ENCODE results near the gene HLTF. TPM values are rescaled to one million over a fixed set of nuclear protein-coding genes. Genes with fewer than 3 reads are reported as not detected.

Gene HLTF
- total RNA-seq, 1 donor from 2014 or later: 48.4 TPM

GRCh38 chr3:149044339-149045083 lies 41.8 kb downstream of the HLTF start:
- no peak overlapping the region for H3K27ac Mint-ChIP-seq
- H3K27me3 Mint-ChIP-seq (ENCODE audit: low read depth): no peaks in the 10 kb centered on the region
- H3K9me3 Mint-ChIP-seq: no peaks in the 10 kb centered on the region
- no peak for DNase-seq (ENCODE audit: low spot score in 2 of 2, unreplicated experiment in 2 of 2)
- H3K4me3 Mint-ChIP-seq: no peak overlapping the region
- peaks cover 5% of the 10 kb centered on the region for H3K4me1 Mint-ChIP-seq
- peaks cover 36% of the 10 kb centered on the region for H3K36me3 Mint-ChIP-seq
- TF ChIP-seq CTCF (IDR thresholded peaks at IDR 0.05; ENCODE audit: unreplicated experiment): no peak

- TF ChIP-seq CTCF (IDR thresholded peaks at IDR 0.05; ENCODE audit: unreplicated experiment): no peak
- no peaks in the 10 kb centered on the region for H3K9me3 Mint-ChIP-seq
- no peaks in the 10 kb centered on the region for H3K27me3 Mint-ChIP-seq (ENCODE audit: low read depth)
- H3K27ac Mint-ChIP-seq: peak overlapping the region; percentile 35
- DNase-seq (ENCODE audit: low spot score in 2 of 2, unreplicated experiment in 2 of 2): no peak
- H3K4me3 Mint-ChIP-seq: no peak overlapping the region
- peaks cover 5% of the 10 kb centered on the region for H3K4me1 Mint-ChIP-seq
- H3K36me3 Mint-ChIP-seq: peaks cover 31% of the 10 kb centered on the region
These were observed 43.4 kb downstream of the HLTF start for GRCh38 chr3:149042789-149043386.

GRCh38 chr3:149038322-149038721 lies 48.0 kb downstream of the HLTF start:
- H3K27ac Mint-ChIP-seq: no peak overlapping the region
- no peak for DNase-seq (ENCODE audit: low spot score in 2 of 2, unreplicated experiment in 2 of 2)
- no peaks in the 10 kb centered on the region for H3K27me3 Mint-ChIP-seq (ENCODE audit: low read depth)
- no peak overlapping the region for H3K4me3 Mint-ChIP-seq
- no peak for TF ChIP-seq CTCF (IDR thresholded peaks at IDR 0.05; ENCODE audit: unreplicated experiment)
- H3K36me3 Mint-ChIP-seq: peaks cover 25% of the 10 kb centered on the region
- H3K4me1 Mint-ChIP-seq: peaks cover 5% of the 10 kb centered on the region
- H3K9me3 Mint-ChIP-seq: no peaks in the 10 kb centered on the region

GRCh38 chr3:149037684-149038083 lies 48.6 kb downstream of the HLTF start:
- no peaks in the 10 kb centered on the region for H3K27me3 Mint-ChIP-seq (ENCODE audit: low read depth)

GRCh38 chr3:149031096-149031495 lies 55.2 kb downstream of the HLTF start:
- peaks cover 41% of the 10 kb centered on the region for H3K36me3 Mint-ChIP-seq

More at GRCh38 chr3:149037684-149038083, 48.6 kb downstream of the HLTF start:
- Mint-ChIP-seq H3K36me3 (peaks cover 23% of the 10 kb centered on the region), H3K4me3 (no peak overlapping the region), H3K27ac (no peak overlapping the region), H3K4me1 (peaks cover 1% of the 10 kb centered on the region), H3K9me3 (no peaks in the 10 kb centered on the region)
- TF ChIP-seq CTCF (IDR thresholded peaks at IDR 0.05; ENCODE audit: unreplicated experiment): no peak
- no peak for DNase-seq (ENCODE audit: low spot score in 2 of 2, unreplicated experiment in 2 of 2)

More at GRCh38 chr3:149031096-149031495, 55.2 kb downstream of the HLTF start:
- no peaks in the 10 kb centered on the region for H3K9me3 Mint-ChIP-seq
- TF ChIP-seq CTCF (IDR thresholded peaks at IDR 0.05; ENCODE audit: unreplicated experiment): no peak
- DNase-seq (ENCODE audit: low spot score in 2 of 2, unreplicated experiment in 2 of 2): no peak
- no peak overlapping the region for H3K27ac Mint-ChIP-seq
- no peaks in the 10 kb centered on the region for H3K27me3 Mint-ChIP-seq (ENCODE audit: low read depth)
- H3K4me1 Mint-ChIP-seq: no peaks in the 10 kb centered on the region
- H3K4me3 Mint-ChIP-seq: no peak overlapping the region
